GM23338 (cell line): ENCODE results near the gene SLC35E2B. TPM values are rescaled to one million over a fixed set of nuclear protein-coding genes. Genes with fewer than 3 reads are reported as not detected.

Source experiments
- ATAC-seq: fragments of 200-7000 bp; cut with Tn5 transposase; 3 replicates; pipeline ENCODE4 v1.9.1; 2020
- DNase-seq: peaks from one replicate; pipeline ENCODE4 v3.0.0-alpha.2; 2015; ENCODE audit warnings: low spot score
- H2AFZ ChIP-seq: fragments of 200-600 bp; sonication (generic); 2 replicates; pipeline ENCODE4 v1.8.0; 2016; ENCODE audit warnings: antibody characterized with exemption, mild to moderate bottlenecking, moderate library complexity
- H3F3A ChIP-seq: fragments of 200-600 bp; sonication (generic); replicated peaks from 2 replicates; pipeline ENCODE4 v1.8.0; 2017; ENCODE audit warnings: antibody characterized with exemption, mixed run types, low read depth
- H3K27ac ChIP-seq: fragments of 200-600 bp; sonication (generic); 2 replicates; pipeline ENCODE4 v1.6.1; 2016; ENCODE audit warnings: low read depth
- H3K27me3 ChIP-seq: fragments of 200-600 bp; sonication (generic); 2 replicates; pipeline ENCODE4 v1.8.0; 2016; ENCODE audit warnings: mild to moderate bottlenecking, mixed run types, moderate library complexity; ENCODE audit not compliant: insufficient read depth
- H3K36me3 ChIP-seq: fragments of 200-600 bp; sonication (generic); 2 replicates; pipeline ENCODE4 v1.8.0; 2016; ENCODE audit warnings: mild to moderate bottlenecking; ENCODE audit not compliant: insufficient read depth
- H3K4me1 ChIP-seq: fragments of 200-600 bp; sonication (generic); 2 replicates; pipeline ENCODE4 v1.8.0; 2016; ENCODE audit warnings: mild to moderate bottlenecking, moderate library complexity; ENCODE audit not compliant: insufficient read depth
- H3K4me2 ChIP-seq: fragments of 200-600 bp; sonication (generic); 2 replicates; pipeline ENCODE4 v1.7.1; 2017; ENCODE audit warnings: mixed run types
- H3K4me3 ChIP-seq: fragments of 200-600 bp; sonication (generic); 2 replicates; pipeline ENCODE4 v1.6.1; 2016; ENCODE audit warnings: mixed run types
- H3K79me2 ChIP-seq: fragments of 200-600 bp; sonication (generic); replicated peaks from 2 replicates; pipeline ENCODE4 v1.8.0; 2017; ENCODE audit warnings: mild to moderate bottlenecking; ENCODE audit not compliant: insufficient read depth
- H3K9me2 ChIP-seq: fragments of 200-600 bp; sonication (generic); 2 replicates; pipeline ENCODE4 v1.8.0; 2017; ENCODE audit not compliant: insufficient read depth
- H4K20me1 ChIP-seq: fragments of 200-600 bp; sonication (generic); replicated peaks from 2 replicates; pipeline ENCODE4 v1.8.0; 2017; ENCODE audit warnings: mild to moderate bottlenecking; ENCODE audit not compliant: insufficient read depth
- H3K27ac Mint-ChIP-seq: 2 replicates; pipeline ENCODE4 v1.8.0; 2020; ENCODE audit warnings: inconsistent platforms, mild to moderate bottlenecking, moderate library complexity, mixed read lengths
- H3K27me3 Mint-ChIP-seq: 3 replicates; pipeline ENCODE4 v1.8.0; 2022; ENCODE audit warnings: low read depth, mild to moderate bottlenecking, moderate library complexity, mixed read lengths, inconsistent platforms; ENCODE audit not compliant: insufficient read depth, poor library complexity
- H3K36me3 Mint-ChIP-seq: 3 replicates; pipeline ENCODE4 v1.8.0; 2021; ENCODE audit warnings: low read depth, mild to moderate bottlenecking, inconsistent platforms, moderate library complexity, mixed read lengths
- H3K4me1 Mint-ChIP-seq: 3 replicates; pipeline ENCODE4 v1.8.0; 2020; ENCODE audit warnings: mild to moderate bottlenecking, inconsistent platforms, mixed read lengths
- H3K4me3 Mint-ChIP-seq: 3 replicates; pipeline ENCODE4 v1.8.0; 2021; ENCODE audit warnings: moderate library complexity, mild to moderate bottlenecking, inconsistent platforms, mixed read lengths
- H3K9me3 Mint-ChIP-seq: 3 replicates; pipeline ENCODE4 v1.8.0; 2020; ENCODE audit warnings: moderate library complexity, mild to moderate bottlenecking, inconsistent platforms, mixed read lengths
- JUNB ChIP-seq: IDR thresholded peaks from one replicate; pipeline ENCODE4 v1.6.1; 2016; ENCODE audit warnings: antibody characterized with exemption; ENCODE audit not compliant: unreplicated experiment
- POLR2AphosphoS5 ChIP-seq: IDR thresholded peaks from 2 replicates; pipeline ENCODE4 v1.6.1; 2016; ENCODE audit warnings: antibody characterized with exemption, low read depth
- ZNF462 ChIP-seq: fragments of 250-450 bp; sonication (Bioruptor Pico); IDR thresholded peaks from 2 replicates; pipeline ENCODE4 v1.5.0; 2020; ENCODE audit warnings: mild to moderate bottlenecking, moderate library complexity
- polyA plus RNA-seq: library from polyadenylated mRNA; unstranded; fragments of >200 nt; fragmentation: Nextera tagmentation; extraction: Ambion mirVana; gene quantifications from 2 replicates; pipeline ENCODE4 v1.2.1, GENCODE V29; 2016
- total RNA-seq: library from RNA; depleted of rRNA; stranded (reverse); fragments of >200 nt; shearing (Covaris generic); gene quantifications from 2 replicates; pipeline ENCODE4 v1.2.3, GENCODE V29; 2014

SLC35E2B gene
- total and polyA plus RNA-seq, 2 experiments from 2014 or later = 16.8 to 63.0 TPM

GRCh38 chr1:1672181-1672965 lies 20.2 kb downstream of the SLC35E2B start (continued):
- no peak for TF ChIP-seq ZNF462 (CRISPR knock-in tag)

GRCh38 chr1:1671365-1672119 lies 21.1 kb downstream of the SLC35E2B start:
- DNase-seq (no peak), ATAC-seq (no peak)
- H3K4me3 ChIP-seq = no peak overlapping the region
- TF ChIP-seq POLR2AphosphoS5 (no peak), JUNB (no peak)
- Mint-ChIP-seq H3K9me3 (no peaks in the 10 kb centered on the region), H3K4me3 (no peak overlapping the region; the same call in 2 of the 3 replicates), H3K4me1 (no peaks in the 10 kb centered on the region), H3K27me3 (peaks cover 4% of the 10 kb centered on the region), H3K27ac (no peak overlapping the region), H3K36me3 (peaks cover 37% of the 10 kb centered on the region)
- H3K4me2 ChIP-seq = no peak overlapping the region
- no peak overlapping the region for H3K27ac ChIP-seq
- H3K79me2 ChIP-seq = no peaks in the 10 kb centered on the region
- no peaks in the 10 kb centered on the region for H3K4me1 ChIP-seq
- no peaks in the 10 kb centered on the region for H3K9me2 ChIP-seq
- H3K36me3 ChIP-seq = no peaks in the 10 kb centered on the region
- H3F3A ChIP-seq = 0 out of 2 replicates have a peak, but pooled peaks cover 6% of the 10 kb centered on the region
- H3K27me3 ChIP-seq = no peaks in the 10 kb centered on the region
- H4K20me1 ChIP-seq = no peaks in the 10 kb centered on the region; the same call in 1 of the 2 replicates
- no peak overlapping the region for H2AFZ ChIP-seq
